ENCODE results near the gene IRX4.

IRX4 gene

GRCh38 chr5:1835431-1835830 lies 47.3 kb downstream of the IRX4 start:
- no peak for DNase-seq

GRCh38 chr5:1834721-1835429 lies 47.9 kb downstream of the IRX4 start:
- DNase-seq: no peak

GRCh38 chr5:1834022-1834551 lies 48.6 kb downstream of the IRX4 start:
- no peak for DNase-seq

- no peak for DNase-seq
These were observed 49.3 kb downstream of the IRX4 start for GRCh38 chr5:1833264-1834021.

- DNase-seq: no peak
These were observed 50.0 kb downstream of the IRX4 start for GRCh38 chr5:1832511-1833250.

GRCh38 chr5:1831677-1832313 lies 50.9 kb downstream of the IRX4 start:
- DNase-seq: no peak

GRCh38 chr5:1831257-1831656 lies 51.5 kb downstream of the IRX4 start:
- DNase-seq: no peak

GRCh38 chr5:1830571-1831228 lies 52.0 kb downstream of the IRX4 start:
- DNase-seq: no peak

GRCh38 chr5:1827886-1828397 lies 54.8 kb downstream of the IRX4 start:
- no peak for DNase-seq
